ENCODE measurements around the gene LPCAT1.

LPCAT1 gene

GRCh38 chr5:1553539-1554409 is 30.0 kb upstream of the LPCAT1 start:
- Histone ChIP-seq H3K4me1 (ENCODE audit: control insufficient read depth, insufficient read depth, low read length) (peaks cover 14% of the 10 kb centered on the region), H3K27me3 (ENCODE audit: control insufficient read depth in 1 of 2, insufficient read depth in 2 of 2, low read length in 2 of 2) (peaks cover 0 to 3% of the 10 kb centered on the region in 2 donors), H3K4me3 (ENCODE audit: low read length in 2 of 2) (no peak overlapping the region), H3K9me3 (ENCODE audit: control insufficient read depth in 2 of 2, low read length in 2 of 2) (no peaks in the 10 kb centered on the region), H3K9ac (ENCODE audit: low read length in 2 of 2) (no peak overlapping the region), H3K36me3 (ENCODE audit: control insufficient read depth in 2 of 2, insufficient read depth in 2 of 2, low read length in 2 of 2) (no peaks in the 10 kb centered on the region), H3K27ac (ENCODE audit: low read length) (no peak overlapping the region)

GRCh38 chr5:1552521-1553255 is 28.9 kb upstream of the LPCAT1 start:
- Histone ChIP-seq H3K9me3 (ENCODE audit: control insufficient read depth in 2 of 2, low read length in 2 of 2) (no peaks in the 10 kb centered on the region), H3K27me3 (ENCODE audit: control insufficient read depth in 1 of 2, insufficient read depth in 2 of 2, low read length in 2 of 2) (peaks cover 0 to 3% of the 10 kb centered on the region in 2 donors), H3K4me3 (ENCODE audit: low read length in 2 of 2) (peak overlapping the region; percentile 36 to 66), H3K4me1 (ENCODE audit: control insufficient read depth, insufficient read depth, low read length) (peaks cover 14% of the 10 kb centered on the region), H3K9ac (ENCODE audit: low read length in 2 of 2) (peak overlapping the region in 1 of 2 donors; percentile 35), H3K36me3 (ENCODE audit: control insufficient read depth in 2 of 2, insufficient read depth in 2 of 2, low read length in 2 of 2) (no peaks in the 10 kb centered on the region), H3K27ac (ENCODE audit: low read length) (peak overlapping the region; percentile 37)

DNA sequence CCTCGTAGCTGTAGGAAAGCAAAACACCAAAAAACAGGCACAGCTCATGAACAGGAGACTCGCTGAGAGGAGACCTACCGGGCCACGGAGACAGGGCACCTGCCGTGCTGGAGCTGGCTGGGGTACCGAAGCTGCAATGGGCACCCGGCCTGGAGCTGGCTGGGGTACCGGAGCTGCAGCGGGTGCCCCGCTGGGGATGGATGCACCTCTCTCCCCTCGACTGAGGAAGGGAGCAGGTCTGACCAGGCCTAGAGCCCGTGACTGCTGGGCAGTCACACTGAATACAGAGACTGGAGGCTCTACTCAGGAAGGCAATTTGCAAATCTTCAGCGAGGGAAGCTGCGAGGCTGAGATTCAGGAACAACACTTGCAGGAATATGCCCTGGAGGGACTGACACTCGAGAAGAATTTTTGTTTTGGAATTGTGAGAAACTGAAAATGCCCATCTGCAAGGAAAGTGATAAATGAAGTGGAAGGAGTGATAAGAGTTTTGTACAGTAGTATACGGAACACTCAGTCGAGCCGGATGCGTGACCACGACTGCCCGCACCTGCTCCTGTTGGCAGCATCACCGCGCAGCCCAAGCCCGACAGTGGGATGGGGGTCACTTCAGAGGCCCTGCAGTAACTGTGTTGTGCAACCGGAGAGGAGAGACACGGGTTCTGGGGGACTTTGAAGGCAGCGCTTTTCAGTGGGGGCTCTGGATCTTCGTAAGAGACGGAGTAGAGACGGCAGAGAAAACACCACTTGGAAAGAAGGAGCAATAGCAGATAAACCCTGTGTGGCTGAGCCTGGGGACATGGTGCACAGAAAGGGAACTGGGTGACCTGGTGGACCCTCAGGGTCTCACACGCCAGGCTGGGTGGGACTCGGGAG is 27.9 kb upstream of the LPCAT1 start:
- Histone ChIP-seq H3K9me3 (ENCODE audit: control insufficient read depth in 2 of 2, low read length in 2 of 2) (no peaks in the 10 kb centered on the region), H3K36me3 (ENCODE audit: control insufficient read depth in 2 of 2, insufficient read depth in 2 of 2, low read length in 2 of 2) (no peaks in the 10 kb centered on the region), H3K27ac (ENCODE audit: low read length) (no peak overlapping the region), H3K4me3 (ENCODE audit: low read length in 2 of 2) (peak overlapping the region in 1 of 2 donors; percentile 3), H3K9ac (ENCODE audit: low read length in 2 of 2) (peak overlapping the region in 1 of 2 donors; percentile 34), H3K4me1 (ENCODE audit: control insufficient read depth, insufficient read depth, low read length) (peaks cover 14% of the 10 kb centered on the region), H3K27me3 (ENCODE audit: control insufficient read depth in 1 of 2, insufficient read depth in 2 of 2, low read length in 2 of 2) (peaks cover 0 to 3% of the 10 kb centered on the region in 2 donors)

- no peaks in the 10 kb centered on the region for H3K36me3 ChIP-seq (ENCODE audit: control insufficient read depth in 2 of 2, insufficient read depth in 2 of 2, low read length in 2 of 2)
- H3K4me3 ChIP-seq (ENCODE audit: low read length in 2 of 2), result no peak overlapping the region
- H3K27me3 ChIP-seq (ENCODE audit: control insufficient read depth in 1 of 2, insufficient read depth in 2 of 2, low read length in 2 of 2), result peaks cover 0 to 3% of the 10 kb centered on the region in 2 donors
- no peak overlapping the region for H3K9ac ChIP-seq (ENCODE audit: low read length in 2 of 2)
- no peak overlapping the region for H3K27ac ChIP-seq (ENCODE audit: low read length)
- peaks cover 14% of the 10 kb centered on the region for H3K4me1 ChIP-seq (ENCODE audit: control insufficient read depth, insufficient read depth, low read length)
- no peaks in the 10 kb centered on the region for H3K9me3 ChIP-seq (ENCODE audit: control insufficient read depth in 2 of 2, low read length in 2 of 2)
Measured at GRCh38 chr5:1550287-1551076, 26.7 kb upstream of the LPCAT1 start.

DNA sequence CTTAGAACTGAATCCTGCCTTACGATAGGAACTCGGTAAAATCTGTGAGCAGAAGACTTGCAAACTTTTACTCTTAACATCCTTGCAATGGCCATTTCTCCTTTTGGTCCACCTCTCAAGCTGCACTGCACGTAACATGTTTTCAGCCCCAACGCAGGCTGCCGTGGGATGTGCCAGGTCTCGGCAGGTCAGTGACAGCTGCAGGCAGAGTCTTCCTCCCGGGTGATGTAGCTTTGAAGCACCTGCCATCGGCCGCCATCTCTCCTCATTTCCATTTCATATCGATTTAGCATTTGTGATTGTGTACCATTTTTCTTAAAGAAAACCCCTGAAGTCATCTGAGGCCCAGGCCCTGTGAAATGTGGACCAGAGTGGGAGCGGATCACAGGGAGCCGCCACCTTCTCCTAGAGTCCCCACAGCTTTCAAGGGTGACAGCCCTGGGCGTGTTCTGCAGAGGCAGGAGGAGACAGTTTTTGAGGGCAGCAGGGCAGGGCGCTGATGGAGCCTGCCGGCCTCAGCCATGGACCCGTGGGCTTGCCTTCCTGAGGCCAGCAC is 25.8 kb upstream of the LPCAT1 start:
- Histone ChIP-seq H3K9ac (ENCODE audit: low read length in 2 of 2) (no peak overlapping the region), H3K27me3 (ENCODE audit: control insufficient read depth in 1 of 2, insufficient read depth in 2 of 2, low read length in 2 of 2) (no peaks in the 10 kb centered on the region), H3K9me3 (ENCODE audit: control insufficient read depth in 2 of 2, low read length in 2 of 2) (no peaks in the 10 kb centered on the region), H3K36me3 (ENCODE audit: control insufficient read depth in 2 of 2, insufficient read depth in 2 of 2, low read length in 2 of 2) (no peaks in the 10 kb centered on the region), H3K27ac (ENCODE audit: low read length) (no peak overlapping the region), H3K4me1 (ENCODE audit: control insufficient read depth, insufficient read depth, low read length) (peaks cover 14% of the 10 kb centered on the region), H3K4me3 (ENCODE audit: low read length in 2 of 2) (no peak overlapping the region)

GRCh38 chr5:1548702-1549474 is 25.1 kb upstream of the LPCAT1 start:
- Histone ChIP-seq H3K4me1 (ENCODE audit: control insufficient read depth, insufficient read depth, low read length) (peaks cover 14% of the 10 kb centered on the region), H3K36me3 (ENCODE audit: control insufficient read depth in 2 of 2, insufficient read depth in 2 of 2, low read length in 2 of 2) (no peaks in the 10 kb centered on the region), H3K4me3 (ENCODE audit: low read length in 2 of 2) (no peak overlapping the region), H3K27ac (ENCODE audit: low read length) (no peak overlapping the region), H3K9me3 (ENCODE audit: control insufficient read depth in 2 of 2, low read length in 2 of 2) (no peaks in the 10 kb centered on the region), H3K9ac (ENCODE audit: low read length in 2 of 2) (no peak overlapping the region), H3K27me3 (ENCODE audit: control insufficient read depth in 1 of 2, insufficient read depth in 2 of 2, low read length in 2 of 2) (no peaks in the 10 kb centered on the region)

- H3K9me3 ChIP-seq (ENCODE audit: control insufficient read depth in 2 of 2, low read length in 2 of 2), result no peaks in the 10 kb centered on the region
- no peak overlapping the region for H3K4me3 ChIP-seq (ENCODE audit: low read length in 2 of 2)
- no peaks in the 10 kb centered on the region for H3K27me3 ChIP-seq (ENCODE audit: control insufficient read depth in 1 of 2, insufficient read depth in 2 of 2, low read length in 2 of 2)
- peaks cover 9% of the 10 kb centered on the region for H3K4me1 ChIP-seq (ENCODE audit: control insufficient read depth, insufficient read depth, low read length)
- H3K36me3 ChIP-seq (ENCODE audit: control insufficient read depth in 2 of 2, insufficient read depth in 2 of 2, low read length in 2 of 2), result no peaks in the 10 kb centered on the region
- no peak overlapping the region for H3K9ac ChIP-seq (ENCODE audit: low read length in 2 of 2)
- no peak overlapping the region for H3K27ac ChIP-seq (ENCODE audit: low read length)
Measured at GRCh38 chr5:1547655-1548054, 23.9 kb upstream of the LPCAT1 start.

DNA sequence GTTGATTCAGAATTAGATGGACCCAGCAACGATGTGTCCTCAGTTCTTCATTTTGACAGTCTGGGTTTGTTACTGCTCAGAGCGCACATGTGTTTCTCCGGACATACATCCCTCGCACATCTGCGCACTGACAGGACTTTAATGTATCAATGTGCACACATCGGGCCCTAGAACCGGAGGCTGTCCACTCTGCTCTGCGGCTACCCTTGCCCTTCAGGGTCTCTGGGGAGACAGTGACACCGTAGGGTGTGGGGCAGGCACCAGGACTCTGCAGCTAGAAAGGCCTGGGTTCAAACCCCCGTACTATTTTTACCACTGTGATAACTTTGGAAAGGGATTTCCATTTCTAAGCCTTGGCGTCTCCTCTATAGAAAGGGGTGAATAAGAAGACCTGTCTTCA is 23.5 kb upstream of the LPCAT1 start:
- H3K4me3 ChIP-seq (ENCODE audit: low read length in 2 of 2), result no peak overlapping the region
- H3K9me3 ChIP-seq (ENCODE audit: control insufficient read depth in 2 of 2, low read length in 2 of 2), result no peaks in the 10 kb centered on the region
- H3K4me1 ChIP-seq (ENCODE audit: control insufficient read depth, insufficient read depth, low read length), result peaks cover 5% of the 10 kb centered on the region
- no peak overlapping the region for H3K27ac ChIP-seq (ENCODE audit: low read length)
- H3K36me3 ChIP-seq (ENCODE audit: control insufficient read depth in 2 of 2, insufficient read depth in 2 of 2, low read length in 2 of 2), result no peaks in the 10 kb centered on the region
- H3K9ac ChIP-seq (ENCODE audit: low read length in 2 of 2), result no peak overlapping the region
- no peaks in the 10 kb centered on the region for H3K27me3 ChIP-seq (ENCODE audit: control insufficient read depth in 1 of 2, insufficient read depth in 2 of 2, low read length in 2 of 2)

DNA sequence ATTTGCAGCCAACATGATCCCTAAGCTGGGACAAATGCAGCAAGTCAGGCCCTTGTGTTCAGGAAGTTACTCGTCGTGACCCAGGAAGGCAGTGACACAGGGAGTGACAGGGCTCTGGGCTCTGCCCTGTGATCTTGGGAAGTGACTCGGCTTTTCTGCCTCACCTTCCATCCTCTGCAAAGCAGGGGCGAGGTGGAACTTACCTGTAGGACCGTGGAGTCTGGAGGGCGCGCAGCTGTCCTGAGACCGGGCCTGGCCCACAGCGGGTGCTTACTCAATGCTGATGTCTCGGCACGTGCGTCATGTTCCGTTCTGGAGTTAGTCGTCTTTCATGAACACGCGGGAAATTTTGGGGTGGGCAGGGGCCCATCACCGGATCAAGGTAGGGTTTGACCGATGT is 22.8 kb upstream of the LPCAT1 start:
- Histone ChIP-seq H3K27me3 (ENCODE audit: control insufficient read depth in 1 of 2, insufficient read depth in 2 of 2, low read length in 2 of 2) (no peaks in the 10 kb centered on the region), H3K9ac (ENCODE audit: low read length in 2 of 2) (no peak overlapping the region), H3K4me3 (ENCODE audit: low read length in 2 of 2) (no peak overlapping the region), H3K9me3 (ENCODE audit: control insufficient read depth in 2 of 2, low read length in 2 of 2) (no peaks in the 10 kb centered on the region), H3K4me1 (ENCODE audit: control insufficient read depth, insufficient read depth, low read length) (no peaks in the 10 kb centered on the region), H3K27ac (ENCODE audit: low read length) (no peak overlapping the region), H3K36me3 (ENCODE audit: control insufficient read depth in 2 of 2, insufficient read depth in 2 of 2, low read length in 2 of 2) (no peaks in the 10 kb centered on the region)

All from stomach smooth muscle (tissue), 2 donors.